ENCODE data around the gene SLC25A38. TPM values are rescaled to one million over a fixed set of nuclear protein-coding genes. Genes with fewer than 3 reads are reported as not detected.
A peak's percentile ranks its signal among the peaks of the same experiment; 100 is the strongest.

SLC25A38 gene
- total and polyA plus RNA-seq, 9 of the 15 experiments (the other 6 are each of a cell fraction or from before 2014, with no cell fraction given), result 13.5 to 51.1 (median 30.6) TPM

- TF ChIP-seq SREBF1 (IDR thresholded peaks at IDR 0.05; ENCODE audit: borderline replicate concordance, low read depth, low read length) (no peak), CREBBP (IDR thresholded peaks at IDR 0.05; ENCODE audit: low read depth, low read length) (no peak), CUX1 (CRISPR knock-in tag; IDR thresholded peaks at IDR 0.05) (no peak), ZNF395 (CRISPR knock-in tag; IDR thresholded peaks at IDR 0.05) (no peak), EGR1 (conservative IDR thresholded peaks at IDR 0.05) (no peak), KAT8 (IDR thresholded peaks at IDR 0.05; ENCODE audit: low read depth) (no peak), BDP1 (IDR thresholded peaks at IDR 0.05; ENCODE audit: insufficient read depth, insufficient read length) (no peak), DMBX1 (CRISPR knock-in tag; IDR thresholded peaks at IDR 0.05; ENCODE audit: borderline replicate concordance) (0 out of 2 replicates have a peak, but pooled peaks have one; percentile 54), E4F1 (CRISPR knock-in tag; IDR thresholded peaks at IDR 0.05; ENCODE audit: borderline replicate concordance) (no peak), ZNF717 (CRISPR knock-in tag; IDR thresholded peaks at IDR 0.05) (no peak), TEAD4 (IDR thresholded peaks at IDR 0.05; ENCODE audit: low read length) (peak; percentile 86), TEAD4 (CRISPR knock-in tag; IDR thresholded peaks at IDR 0.05; ENCODE audit: borderline replicate concordance) (no peak), TSC22D4 (tag; IDR thresholded peaks at IDR 0.05) (no peak), TOE1 (IDR thresholded peaks at IDR 0.05; ENCODE audit: borderline replicate concordance) (no peak), TOE1 (CRISPR knock-in tag; IDR thresholded peaks at IDR 0.05; ENCODE audit: borderline replicate concordance, low read depth) (no peak), IRF2 (CRISPR knock-in tag; IDR thresholded peaks at IDR 0.05) (no peak)
- TF ChIP-seq, protein P1, sequence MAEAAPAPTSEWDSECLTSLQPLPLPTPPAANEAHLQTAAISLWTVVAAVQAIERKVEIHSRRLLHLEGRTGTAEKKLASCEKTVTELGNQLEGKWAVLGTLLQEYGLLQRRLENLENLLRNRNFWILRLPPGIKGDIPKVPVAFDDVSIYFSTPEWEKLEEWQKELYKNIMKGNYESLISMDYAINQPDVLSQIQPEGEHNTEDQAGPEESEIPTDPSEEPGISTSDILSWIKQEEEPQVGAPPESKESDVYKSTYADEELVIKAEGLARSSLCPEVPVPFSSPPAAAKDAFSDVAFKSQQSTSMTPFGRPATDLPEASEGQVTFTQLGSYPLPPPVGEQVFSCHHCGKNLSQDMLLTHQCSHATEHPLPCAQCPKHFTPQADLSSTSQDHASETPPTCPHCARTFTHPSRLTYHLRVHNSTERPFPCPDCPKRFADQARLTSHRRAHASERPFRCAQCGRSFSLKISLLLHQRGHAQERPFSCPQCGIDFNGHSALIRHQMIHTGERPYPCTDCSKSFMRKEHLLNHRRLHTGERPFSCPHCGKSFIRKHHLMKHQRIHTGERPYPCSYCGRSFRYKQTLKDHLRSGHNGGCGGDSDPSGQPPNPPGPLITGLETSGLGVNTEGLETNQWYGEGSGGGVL (CRISPR knock-in tag; IDR thresholded peaks at IDR 0.05), result no peak
Observed at GRCh38 chr3:39388741-39389248, 5.6 kb downstream of the SLC25A38 start (continued).

All from K562 (cell line).